PFSK-1 (cell line): ENCODE data around the gene SLC25A38.

Experiments
- FOXP2 ChIP-seq: optimal IDR thresholded peaks from 2 replicates; pipeline ENCODE3; 2011; ENCODE audit warnings: borderline replicate concordance, control low read depth, inconsistent platforms; ENCODE audit not compliant: insufficient read depth; ENCODE audit errors: extremely low read length, extremely low read depth
- POLR2AphosphoS5 ChIP-seq: IDR thresholded peaks from 2 replicates; pipeline ENCODE4 v1.6.1; 2012; ENCODE audit warnings: low read depth, mild to moderate bottlenecking, control low read depth, low read length, moderate library complexity
- REST ChIP-seq, 2 experiments: IDR thresholded peaks; 2 replicates each; pipeline versions ENCODE4 v1.6.1 to v1.8.0; 2011 to 2012; ENCODE audit warnings: low read depth in 2 of 2, low read length in 2 of 2, control low read depth in 1 of 2, inconsistent platforms in 1 of 2, mild to moderate bottlenecking in 1 of 2, moderate library complexity in 1 of 2; ENCODE audit not compliant: insufficient read depth in 1 of 2
- SIN3A ChIP-seq: IDR thresholded peaks from 2 replicates; pipeline ENCODE4 v1.6.1; 2012; ENCODE audit warnings: mild to moderate bottlenecking, low read length, moderate library complexity, borderline replicate concordance; ENCODE audit not compliant: insufficient read depth
- TAF1 ChIP-seq: IDR thresholded peaks from 2 replicates; pipeline ENCODE4 v1.6.1; 2012; ENCODE audit warnings: low read length, control low read depth, borderline replicate concordance; ENCODE audit not compliant: insufficient read depth

The SLC25A38 gene

GRCh38 chr3:39404943-39405686, 21.9 kb downstream of the SLC25A38 start:
- TF ChIP-seq SIN3A (no peak), REST (IDR thresholded peaks at IDR 0.05; ENCODE audit: insufficient read depth in 1 of 2, low read depth in 2 of 2, low read length in 2 of 2) (no peak), FOXP2 (no peak), POLR2AphosphoS5 (no peak), TAF1 (no peak)

GRCh38 chr3:39405687-39406367, 22.7 kb downstream of the SLC25A38 start:
- TF ChIP-seq FOXP2 (no peak), SIN3A (no peak), REST (IDR thresholded peaks at IDR 0.05; ENCODE audit: insufficient read depth in 1 of 2, low read depth in 2 of 2, low read length in 2 of 2) (no peak), TAF1 (no peak), POLR2AphosphoS5 (no peak)

- peak; percentile 99 for TF ChIP-seq TAF1
- TF ChIP-seq POLR2AphosphoS5: peak; percentile 99
- peak; percentile 55; the same call in 1 of the 2 replicates for TF ChIP-seq SIN3A
- peak in 1 of 2 experiments; percentile 66; a peak in 1 of 4 replicates for TF ChIP-seq REST (IDR thresholded peaks at IDR 0.05; ENCODE audit: insufficient read depth in 1 of 2, low read depth in 2 of 2, low read length in 2 of 2)
- TF ChIP-seq FOXP2: no peak
These were observed 23.4 kb downstream of the SLC25A38 start, which contains the start of gene RPSA for GRCh38 chr3:39406368-39407258. TSS of gene RPSA (plus strand) at chr3:39406720. CDS start at chr3:39407654, 934 bp downstream.

- TF ChIP-seq TAF1 (no peak), POLR2AphosphoS5 (no peak; the same call in 1 of the 2 replicates), FOXP2 (no peak), SIN3A (no peak), REST (IDR thresholded peaks at IDR 0.05; ENCODE audit: insufficient read depth in 1 of 2, low read depth in 2 of 2, low read length in 2 of 2) (no peak)
These were observed 24.1 kb downstream of the SLC25A38 start for GRCh38 chr3:39407259-39407629.
